WERI-Rb-1 (cell line): Measurements from ENCODE around the gene SHISAL2A.

Experiments used
- DNase-seq: peaks from one replicate; pipeline ENCODE4 v3.0.0-alpha.2; 2020
- H3K27ac ChIP-seq: fragments of 250-450 bp; sonication (Bioruptor Pico); 2 replicates; pipeline ENCODE4 v1.5.1; 2020; ENCODE audit warnings: mild to moderate bottlenecking, moderate library complexity
- H3K27me3 ChIP-seq: fragments of 250-450 bp; sonication (Bioruptor Pico); 2 replicates; pipeline ENCODE4 v1.5.1; 2021; ENCODE audit warnings: mild to moderate bottlenecking, low read depth, moderate library complexity; ENCODE audit not compliant: insufficient read depth, severe bottlenecking
- H3K36me3 ChIP-seq: fragments of 250-450 bp; sonication (Bioruptor Pico); 2 replicates; pipeline ENCODE4 v1.5.1; 2020; ENCODE audit warnings: mild to moderate bottlenecking, moderate library complexity
- H3K4me3 ChIP-seq: 2 replicates; pipeline ENCODE4 v1.5.1; 2011; ENCODE audit warnings: low read depth, mild to moderate bottlenecking, control low read depth, low read length
- H3K9me3 ChIP-seq: fragments of 250-450 bp; sonication (Bioruptor Pico); 2 replicates; pipeline ENCODE4 v1.5.1; 2021; ENCODE audit warnings: mild to moderate bottlenecking, moderate library complexity; ENCODE audit not compliant: severe bottlenecking
- TF ChIP-seq, protein P1 (sequence below): IDR thresholded peaks from 2 replicates; pipeline ENCODE4 v1.5.1; 2011; ENCODE audit warnings: low read depth, mild to moderate bottlenecking, control low read depth, inconsistent platforms, low read length

The SHISAL2A gene

GRCh38 chr1:52623812-52624211 is 9.2 kb upstream of the SHISAL2A start:
- DNase-seq = no peak
- Histone ChIP-seq H3K27ac (no peak overlapping the region), H3K36me3 (no peaks in the 10 kb centered on the region), H3K9me3 (peaks cover 9% of the 10 kb centered on the region), H3K27me3 (no peaks in the 10 kb centered on the region), H3K4me3 (no peak overlapping the region)
- TF ChIP-seq, protein P1, sequence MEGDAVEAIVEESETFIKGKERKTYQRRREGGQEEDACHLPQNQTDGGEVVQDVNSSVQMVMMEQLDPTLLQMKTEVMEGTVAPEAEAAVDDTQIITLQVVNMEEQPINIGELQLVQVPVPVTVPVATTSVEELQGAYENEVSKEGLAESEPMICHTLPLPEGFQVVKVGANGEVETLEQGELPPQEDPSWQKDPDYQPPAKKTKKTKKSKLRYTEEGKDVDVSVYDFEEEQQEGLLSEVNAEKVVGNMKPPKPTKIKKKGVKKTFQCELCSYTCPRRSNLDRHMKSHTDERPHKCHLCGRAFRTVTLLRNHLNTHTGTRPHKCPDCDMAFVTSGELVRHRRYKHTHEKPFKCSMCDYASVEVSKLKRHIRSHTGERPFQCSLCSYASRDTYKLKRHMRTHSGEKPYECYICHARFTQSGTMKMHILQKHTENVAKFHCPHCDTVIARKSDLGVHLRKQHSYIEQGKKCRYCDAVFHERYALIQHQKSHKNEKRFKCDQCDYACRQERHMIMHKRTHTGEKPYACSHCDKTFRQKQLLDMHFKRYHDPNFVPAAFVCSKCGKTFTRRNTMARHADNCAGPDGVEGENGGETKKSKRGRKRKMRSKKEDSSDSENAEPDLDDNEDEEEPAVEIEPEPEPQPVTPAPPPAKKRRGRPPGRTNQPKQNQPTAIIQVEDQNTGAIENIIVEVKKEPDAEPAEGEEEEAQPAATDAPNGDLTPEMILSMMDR = no peak

GRCh38 chr1:52627028-52627427 is 5.9 kb upstream of the SHISAL2A start:
- H3K4me3 ChIP-seq = no peak overlapping the region
- peaks cover 5% of the 10 kb centered on the region for H3K9me3 ChIP-seq
- H3K27ac ChIP-seq = no peak overlapping the region
- DNase-seq = no peak
- H3K27me3 ChIP-seq = no peaks in the 10 kb centered on the region
- no peaks in the 10 kb centered on the region for H3K36me3 ChIP-seq
- TF ChIP-seq, protein P1 = no peak

DNA sequence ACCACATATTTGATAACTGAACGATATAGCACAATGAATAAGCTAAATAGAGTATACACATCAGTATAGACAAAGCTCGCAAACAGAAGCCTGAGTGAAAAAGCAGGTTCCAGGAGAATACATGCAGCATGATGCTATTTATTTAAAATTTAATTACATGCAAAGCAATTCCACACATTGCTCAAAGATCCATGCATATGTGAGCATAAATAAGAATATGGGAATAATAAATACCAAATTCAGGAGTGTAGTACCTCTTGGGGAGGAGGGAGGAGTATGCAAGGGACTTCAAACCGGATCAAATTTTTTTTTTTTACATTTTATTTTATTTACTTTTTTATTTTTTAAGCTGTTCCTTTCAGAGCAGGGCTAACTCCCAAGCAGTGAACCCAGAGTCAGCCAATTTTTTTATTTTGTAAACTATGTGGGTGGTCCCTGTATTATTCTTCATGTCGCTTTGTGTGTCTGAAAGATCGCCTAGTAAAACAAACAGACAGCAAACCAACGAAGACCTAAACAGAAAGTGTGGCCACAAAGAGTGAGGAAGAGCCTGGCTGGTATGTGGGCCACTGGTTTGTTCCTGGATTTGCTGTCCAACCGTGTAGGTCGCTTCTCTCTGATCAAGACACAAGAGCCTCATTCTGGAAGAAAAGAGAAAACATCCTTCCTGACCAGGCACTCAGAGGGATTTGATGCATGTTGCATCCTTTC is 4.2 kb upstream of the SHISAL2A start:
- Histone ChIP-seq H3K9me3 (peaks cover 2% of the 10 kb centered on the region), H3K36me3 (no peaks in the 10 kb centered on the region), H3K4me3 (no peak overlapping the region), H3K27ac (no peak overlapping the region), H3K27me3 (peaks cover 2% of the 10 kb centered on the region)
- TF ChIP-seq, protein P1 = no peak
- no peak for DNase-seq

- Histone ChIP-seq H3K36me3 (no peaks in the 10 kb centered on the region), H3K27ac (no peak overlapping the region), H3K9me3 (no peaks in the 10 kb centered on the region), H3K4me3 (no peak overlapping the region), H3K27me3 (peaks cover 2% of the 10 kb centered on the region)
- TF ChIP-seq, protein P1 = no peak
- DNase-seq = no peak
Observed at GRCh38 chr1:52629325-52629643, 3.7 kb upstream of the SHISAL2A start.

DNA sequence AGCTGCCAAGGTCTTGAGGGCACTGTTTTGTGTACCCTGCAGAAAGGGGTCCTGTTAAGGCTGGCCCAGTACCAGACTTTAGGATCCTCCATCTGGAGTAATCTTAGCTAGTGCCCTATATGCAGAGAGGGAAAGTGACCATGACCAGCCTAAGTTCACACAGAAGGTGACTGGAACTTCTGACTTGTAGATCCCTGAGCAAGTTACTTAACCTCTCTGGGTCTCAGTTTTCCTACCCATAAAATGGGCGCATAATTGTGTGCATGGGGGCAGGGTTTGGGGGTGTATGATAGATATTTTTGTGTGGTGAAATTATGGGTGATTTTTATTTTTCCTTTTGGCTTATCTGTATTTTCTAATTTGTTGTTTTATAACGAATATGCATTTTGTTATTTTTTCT is 3.3 kb upstream of the SHISAL2A start:
- TF ChIP-seq, protein P1 = no peak
- Histone ChIP-seq H3K9me3 (no peaks in the 10 kb centered on the region), H3K4me3 (no peak overlapping the region), H3K27ac (no peak overlapping the region), H3K27me3 (peaks cover 2% of the 10 kb centered on the region), H3K36me3 (no peaks in the 10 kb centered on the region)
- no peak for DNase-seq

DNA sequence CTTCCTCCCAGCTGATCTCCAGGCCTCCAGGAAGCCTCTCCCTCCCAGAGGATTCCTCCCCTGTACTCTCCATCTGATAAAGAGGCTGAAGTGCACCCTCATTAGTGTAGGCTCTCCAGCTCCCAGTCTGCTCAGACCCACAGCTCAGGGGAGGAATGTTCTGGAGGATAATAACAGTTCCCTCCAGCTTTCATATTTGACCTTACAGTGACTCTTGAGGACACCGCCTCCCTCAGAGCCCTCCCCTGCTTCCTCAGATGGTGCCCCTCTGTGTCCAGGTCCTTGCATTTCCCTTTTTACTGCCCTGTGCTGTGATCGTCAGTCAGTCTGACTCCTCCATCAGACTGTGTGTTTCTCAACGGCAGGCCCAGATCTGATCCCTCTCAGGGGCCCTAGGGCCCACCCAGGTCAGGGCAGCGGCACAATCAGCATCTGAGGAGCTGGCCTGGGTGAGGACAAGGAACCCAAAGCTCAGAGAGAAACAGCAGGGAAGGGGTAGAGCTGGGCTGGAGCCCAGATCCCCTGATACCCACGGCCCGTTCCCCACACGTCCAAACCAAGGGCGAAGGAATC is 1.1 kb upstream of the SHISAL2A start:
- no peaks in the 10 kb centered on the region for H3K36me3 ChIP-seq

More for the DNA sequence above, 1.1 kb upstream of the SHISAL2A start:
- H3K4me3 ChIP-seq = no peak overlapping the region
- H3K27me3 ChIP-seq = peaks cover 2% of the 10 kb centered on the region
- TF ChIP-seq, protein P1 = no peak
- DNase-seq = no peak
- no peaks in the 10 kb centered on the region for H3K9me3 ChIP-seq
- H3K27ac ChIP-seq = no peak overlapping the region
